ENCODE results near the gene FARP1. TPM values are rescaled to one million over a fixed set of nuclear protein-coding genes. Genes with fewer than 3 reads are reported as not detected.

Gene FARP1
- total RNA-seq, 1 donor from 2014 or later, result 186 TPM

- DNase-seq (ENCODE audit: low spot score), result no peak
Observed at GRCh38 chr13:98420554-98421175, 277.8 kb downstream of the FARP1 start.

- no peak for DNase-seq (ENCODE audit: low spot score)
Observed at GRCh38 chr13:98422046-98422445, 279.2 kb downstream of the FARP1 start.

GRCh38 chr13:98423417-98423816 is 280.5 kb downstream of the FARP1 start:
- no peak for DNase-seq (ENCODE audit: low spot score)

- DNase-seq (ENCODE audit: low spot score), result no peak
Observed at GRCh38 chr13:98427331-98427995, 284.6 kb downstream of the FARP1 start.

- no peak for DNase-seq (ENCODE audit: low spot score)
Observed at GRCh38 chr13:98428256-98428966, 285.5 kb downstream of the FARP1 start.

- DNase-seq (ENCODE audit: low spot score), result no peak
Observed at GRCh38 chr13:98429081-98429480, 286.2 kb downstream of the FARP1 start.

- DNase-seq (ENCODE audit: low spot score), result no peak
Observed at GRCh38 chr13:98429531-98429930, 286.6 kb downstream of the FARP1 start.

GRCh38 chr13:98429977-98430736 is 287.3 kb downstream of the FARP1 start:
- DNase-seq (ENCODE audit: low spot score), result no peak

- no peak for DNase-seq (ENCODE audit: low spot score)
Observed at GRCh38 chr13:98432638-98433037, 289.7 kb downstream of the FARP1 start.

GRCh38 chr13:98433654-98434053 is 290.8 kb downstream of the FARP1 start:
- no peak for DNase-seq (ENCODE audit: low spot score)

- DNase-seq (ENCODE audit: low spot score), result no peak
Observed at GRCh38 chr13:98434060-98434459, 291.2 kb downstream of the FARP1 start.

- no peak for DNase-seq (ENCODE audit: low spot score)
Observed at GRCh38 chr13:98435376-98435775, 292.5 kb downstream of the FARP1 start.

- DNase-seq (ENCODE audit: low spot score), result no peak
Observed at GRCh38 chr13:98436233-98436910, 293.5 kb downstream of the FARP1 start.

GRCh38 chr13:98438246-98439125 is 295.6 kb downstream of the FARP1 start:
- no peak for DNase-seq (ENCODE audit: low spot score)

- no peak for DNase-seq (ENCODE audit: low spot score)
Observed at GRCh38 chr13:98439126-98439828, 296.4 kb downstream of the FARP1 start.

- no peak for DNase-seq (ENCODE audit: low spot score)
Observed at GRCh38 chr13:98439896-98440295, 297.0 kb downstream of the FARP1 start.

GRCh38 chr13:98440390-98441055 is 297.6 kb downstream of the FARP1 start:
- no peak for DNase-seq (ENCODE audit: low spot score)

- DNase-seq (ENCODE audit: low spot score), result no peak
Observed at GRCh38 chr13:98441056-98441676, 298.3 kb downstream of the FARP1 start.

All from ureter (tissue), 1 donor.